ENCODE data around the gene CST9L.

The CST9L gene

GRCh38 chr20:23604306-23604705, 36.0 kb upstream of the CST9L start:
- H3K36me3 ChIP-seq (ENCODE audit: control insufficient read depth in 2 of 2, insufficient read depth in 2 of 2, low read length in 2 of 2): no peaks in the 10 kb centered on the region
- no peaks in the 10 kb centered on the region for H3K4me1 ChIP-seq (ENCODE audit: control insufficient read depth in 2 of 2, insufficient read depth in 2 of 2, low read length in 2 of 2)
- H3K9ac ChIP-seq (ENCODE audit: low read depth in 1 of 2, low read length in 2 of 2): no peak overlapping the region
- H3K9me3 ChIP-seq (ENCODE audit: control insufficient read depth in 2 of 2, low read length in 2 of 2): no peaks in the 10 kb centered on the region
- no peaks in the 10 kb centered on the region for H3K27me3 ChIP-seq (ENCODE audit: control insufficient read depth in 2 of 2, insufficient read depth in 2 of 2, low read length in 2 of 2)
- no peak overlapping the region for H3K27ac ChIP-seq (ENCODE audit: low read depth in 2 of 2, low read length in 2 of 2)
- no peak overlapping the region for H3K4me3 ChIP-seq (ENCODE audit: low read length in 2 of 2)

- no peaks in the 10 kb centered on the region for H3K9me3 ChIP-seq (ENCODE audit: control insufficient read depth in 2 of 2, low read length in 2 of 2)
These were observed 35.0 kb upstream of the CST9L start for GRCh38 chr20:23603321-23603720.

GRCh38 chr20:23602699-23603098, 34.4 kb upstream of the CST9L start:
- H3K4me1 ChIP-seq (ENCODE audit: control insufficient read depth in 2 of 2, insufficient read depth in 2 of 2, low read length in 2 of 2): no peaks in the 10 kb centered on the region
- H3K27me3 ChIP-seq (ENCODE audit: control insufficient read depth in 2 of 2, insufficient read depth in 2 of 2, low read length in 2 of 2): no peaks in the 10 kb centered on the region
- H3K27ac ChIP-seq (ENCODE audit: low read depth in 2 of 2, low read length in 2 of 2): no peak overlapping the region
- H3K9ac ChIP-seq (ENCODE audit: low read depth in 1 of 2, low read length in 2 of 2): no peak overlapping the region
- H3K9me3 ChIP-seq (ENCODE audit: control insufficient read depth in 2 of 2, low read length in 2 of 2): no peaks in the 10 kb centered on the region
- H3K4me3 ChIP-seq (ENCODE audit: low read length in 2 of 2): no peak overlapping the region
- no peaks in the 10 kb centered on the region for H3K36me3 ChIP-seq (ENCODE audit: control insufficient read depth in 2 of 2, insufficient read depth in 2 of 2, low read length in 2 of 2)

More at GRCh38 chr20:23603321-23603720, 35.0 kb upstream of the CST9L start:
- H3K4me1 ChIP-seq (ENCODE audit: control insufficient read depth in 2 of 2, insufficient read depth in 2 of 2, low read length in 2 of 2): no peaks in the 10 kb centered on the region
- no peak overlapping the region for H3K4me3 ChIP-seq (ENCODE audit: low read length in 2 of 2)
- no peak overlapping the region for H3K27ac ChIP-seq (ENCODE audit: low read depth in 2 of 2, low read length in 2 of 2)
- no peak overlapping the region for H3K9ac ChIP-seq (ENCODE audit: low read depth in 1 of 2, low read length in 2 of 2)
- no peaks in the 10 kb centered on the region for H3K27me3 ChIP-seq (ENCODE audit: control insufficient read depth in 2 of 2, insufficient read depth in 2 of 2, low read length in 2 of 2)
- no peaks in the 10 kb centered on the region for H3K36me3 ChIP-seq (ENCODE audit: control insufficient read depth in 2 of 2, insufficient read depth in 2 of 2, low read length in 2 of 2)

- H3K9ac ChIP-seq (ENCODE audit: low read depth in 1 of 2, low read length in 2 of 2): no peak overlapping the region
- no peaks in the 10 kb centered on the region for H3K36me3 ChIP-seq (ENCODE audit: control insufficient read depth in 2 of 2, insufficient read depth in 2 of 2, low read length in 2 of 2)
- no peaks in the 10 kb centered on the region for H3K4me1 ChIP-seq (ENCODE audit: control insufficient read depth in 2 of 2, insufficient read depth in 2 of 2, low read length in 2 of 2)
- H3K4me3 ChIP-seq (ENCODE audit: low read length in 2 of 2): no peak overlapping the region
- no peak overlapping the region for H3K27ac ChIP-seq (ENCODE audit: low read depth in 2 of 2, low read length in 2 of 2)
- H3K9me3 ChIP-seq (ENCODE audit: control insufficient read depth in 2 of 2, low read length in 2 of 2): no peaks in the 10 kb centered on the region
- no peaks in the 10 kb centered on the region for H3K27me3 ChIP-seq (ENCODE audit: control insufficient read depth in 2 of 2, insufficient read depth in 2 of 2, low read length in 2 of 2)
These were observed 34.0 kb upstream of the CST9L start for GRCh38 chr20:23602241-23602640.

- Histone ChIP-seq H3K9me3 (ENCODE audit: control insufficient read depth in 2 of 2, low read length in 2 of 2) (no peaks in the 10 kb centered on the region), H3K27me3 (ENCODE audit: control insufficient read depth in 2 of 2, insufficient read depth in 2 of 2, low read length in 2 of 2) (no peaks in the 10 kb centered on the region)
These were observed 33.4 kb upstream of the CST9L start for GRCh38 chr20:23601715-23602114.

GRCh38 chr20:23598481-23598880, 30.2 kb upstream of the CST9L start:
- Histone ChIP-seq H3K27ac (ENCODE audit: low read depth in 2 of 2, low read length in 2 of 2) (no peak overlapping the region), H3K9ac (ENCODE audit: low read depth in 1 of 2, low read length in 2 of 2) (no peak overlapping the region), H3K4me3 (ENCODE audit: low read length in 2 of 2) (no peak overlapping the region), H3K9me3 (ENCODE audit: control insufficient read depth in 2 of 2, low read length in 2 of 2) (no peaks in the 10 kb centered on the region), H3K36me3 (ENCODE audit: control insufficient read depth in 2 of 2, insufficient read depth in 2 of 2, low read length in 2 of 2) (no peaks in the 10 kb centered on the region), H3K27me3 (ENCODE audit: control insufficient read depth in 2 of 2, insufficient read depth in 2 of 2, low read length in 2 of 2) (no peaks in the 10 kb centered on the region), H3K4me1 (ENCODE audit: control insufficient read depth in 2 of 2, insufficient read depth in 2 of 2, low read length in 2 of 2) (no peaks in the 10 kb centered on the region)

More at GRCh38 chr20:23601715-23602114, 33.4 kb upstream of the CST9L start:
- Histone ChIP-seq H3K27ac (ENCODE audit: low read depth in 2 of 2, low read length in 2 of 2) (no peak overlapping the region), H3K4me3 (ENCODE audit: low read length in 2 of 2) (no peak overlapping the region), H3K4me1 (ENCODE audit: control insufficient read depth in 2 of 2, insufficient read depth in 2 of 2, low read length in 2 of 2) (no peaks in the 10 kb centered on the region), H3K9ac (ENCODE audit: low read depth in 1 of 2, low read length in 2 of 2) (no peak overlapping the region), H3K36me3 (ENCODE audit: control insufficient read depth in 2 of 2, insufficient read depth in 2 of 2, low read length in 2 of 2) (no peaks in the 10 kb centered on the region)

- Histone ChIP-seq H3K27ac (ENCODE audit: low read depth in 2 of 2, low read length in 2 of 2) (no peak overlapping the region), H3K9me3 (ENCODE audit: control insufficient read depth in 2 of 2, low read length in 2 of 2) (no peaks in the 10 kb centered on the region), H3K4me1 (ENCODE audit: control insufficient read depth in 2 of 2, insufficient read depth in 2 of 2, low read length in 2 of 2) (no peaks in the 10 kb centered on the region), H3K36me3 (ENCODE audit: control insufficient read depth in 2 of 2, insufficient read depth in 2 of 2, low read length in 2 of 2) (no peaks in the 10 kb centered on the region), H3K9ac (ENCODE audit: low read depth in 1 of 2, low read length in 2 of 2) (no peak overlapping the region), H3K4me3 (ENCODE audit: low read length in 2 of 2) (no peak overlapping the region), H3K27me3 (ENCODE audit: control insufficient read depth in 2 of 2, insufficient read depth in 2 of 2, low read length in 2 of 2) (no peaks in the 10 kb centered on the region)
These were observed 28.4 kb upstream of the CST9L start for GRCh38 chr20:23596579-23597250.

GRCh38 chr20:23595941-23596340, 27.7 kb upstream of the CST9L start:
- Histone ChIP-seq H3K27me3 (ENCODE audit: control insufficient read depth in 2 of 2, insufficient read depth in 2 of 2, low read length in 2 of 2) (no peaks in the 10 kb centered on the region), H3K4me1 (ENCODE audit: control insufficient read depth in 2 of 2, insufficient read depth in 2 of 2, low read length in 2 of 2) (no peaks in the 10 kb centered on the region), H3K36me3 (ENCODE audit: control insufficient read depth in 2 of 2, insufficient read depth in 2 of 2, low read length in 2 of 2) (no peaks in the 10 kb centered on the region), H3K4me3 (ENCODE audit: low read length in 2 of 2) (no peak overlapping the region), H3K27ac (ENCODE audit: low read depth in 2 of 2, low read length in 2 of 2) (no peak overlapping the region), H3K9me3 (ENCODE audit: control insufficient read depth in 2 of 2, low read length in 2 of 2) (no peaks in the 10 kb centered on the region), H3K9ac (ENCODE audit: low read depth in 1 of 2, low read length in 2 of 2) (no peak overlapping the region)

GRCh38 chr20:23588434-23589403, 20.4 kb upstream of the CST9L start:
- H3K27me3 ChIP-seq (ENCODE audit: control insufficient read depth in 2 of 2, insufficient read depth in 2 of 2, low read length in 2 of 2): no peaks in the 10 kb centered on the region
- H3K4me3 ChIP-seq (ENCODE audit: low read length in 2 of 2): no peak overlapping the region
- H3K4me1 ChIP-seq (ENCODE audit: control insufficient read depth in 2 of 2, insufficient read depth in 2 of 2, low read length in 2 of 2): no peaks in the 10 kb centered on the region
- H3K36me3 ChIP-seq (ENCODE audit: control insufficient read depth in 2 of 2, insufficient read depth in 2 of 2, low read length in 2 of 2): no peaks in the 10 kb centered on the region
- no peaks in the 10 kb centered on the region for H3K9me3 ChIP-seq (ENCODE audit: control insufficient read depth in 2 of 2, low read length in 2 of 2)
- no peak overlapping the region for H3K27ac ChIP-seq (ENCODE audit: low read depth in 2 of 2, low read length in 2 of 2)
- no peak overlapping the region for H3K9ac ChIP-seq (ENCODE audit: low read depth in 1 of 2, low read length in 2 of 2)

- H3K27me3 ChIP-seq (ENCODE audit: control insufficient read depth in 2 of 2, insufficient read depth in 2 of 2, low read length in 2 of 2): no peaks in the 10 kb centered on the region
- H3K36me3 ChIP-seq (ENCODE audit: control insufficient read depth in 2 of 2, insufficient read depth in 2 of 2, low read length in 2 of 2): no peaks in the 10 kb centered on the region
- H3K4me1 ChIP-seq (ENCODE audit: control insufficient read depth in 2 of 2, insufficient read depth in 2 of 2, low read length in 2 of 2): no peaks in the 10 kb centered on the region
- H3K27ac ChIP-seq (ENCODE audit: low read depth in 2 of 2, low read length in 2 of 2): no peak overlapping the region
- H3K9ac ChIP-seq (ENCODE audit: low read depth in 1 of 2, low read length in 2 of 2): no peak overlapping the region
- no peak overlapping the region for H3K4me3 ChIP-seq (ENCODE audit: low read length in 2 of 2)
- H3K9me3 ChIP-seq (ENCODE audit: control insufficient read depth in 2 of 2, low read length in 2 of 2): no peaks in the 10 kb centered on the region
These were observed 19.3 kb upstream of the CST9L start for GRCh38 chr20:23587631-23588030.
